COLO829 (cell line): ENCODE data around the gene LIPT2.

Experiments
- DNase-seq: peaks from one replicate; pipeline ENCODE4 v3.0.0; 2012; ENCODE audit warnings: low spot score

Gene LIPT2

GRCh38 chr11:74504100-74504691, 10.7 kb upstream of the LIPT2 start:
- DNase-seq = no peak

- DNase-seq = no peak
Measured at GRCh38 chr11:74494916-74495315, 1.4 kb upstream of the LIPT2 start.

- no peak for DNase-seq
Measured at GRCh38 chr11:74493791-74494630, 487 bp upstream of the LIPT2 start.

- DNase-seq = no peak
Measured at GRCh38 chr11:74492084-74492483, 1.4 kb downstream of the LIPT2 start.

GRCh38 chr11:74490941-74491340, 2.6 kb downstream of the LIPT2 start:
- DNase-seq = no peak

- DNase-seq = no peak
Measured at GRCh38 chr11:74487875-74488274, 5.6 kb downstream of the LIPT2 start.

GRCh38 chr11:74485868-74486267, 7.7 kb downstream of the LIPT2 start:
- no peak for DNase-seq

- no peak for DNase-seq
Measured at GRCh38 chr11:74480688-74481417, 12.7 kb downstream of the LIPT2 start.

GRCh38 chr11:74479732-74480123, 13.8 kb downstream of the LIPT2 start:
- no peak for DNase-seq

GRCh38 chr11:74478877-74479731, 14.4 kb downstream of the LIPT2 start:
- no peak for DNase-seq

GRCh38 chr11:74476536-74476935, 17.0 kb downstream of the LIPT2 start:
- DNase-seq = no peak

GRCh38 chr11:74474316-74474715, 19.2 kb downstream of the LIPT2 start:
- no peak for DNase-seq

GRCh38 chr11:74473382-74474173, 19.9 kb downstream of the LIPT2 start:
- no peak for DNase-seq

GRCh38 chr11:74471668-74472429, 21.7 kb downstream of the LIPT2 start:
- no peak for DNase-seq

GRCh38 chr11:74471037-74471436, 22.5 kb downstream of the LIPT2 start:
- no peak for DNase-seq

GRCh38 chr11:74470526-74470925, 23.0 kb downstream of the LIPT2 start:
- DNase-seq = no peak

GRCh38 chr11:74468936-74469335, 24.6 kb downstream of the LIPT2 start:
- no peak for DNase-seq

GRCh38 chr11:74468521-74468920, 25.0 kb downstream of the LIPT2 start:
- DNase-seq = no peak

GRCh38 chr11:74468058-74468457, 25.5 kb downstream of the LIPT2 start:
- DNase-seq = no peak
